Loucy (cell line): ENCODE data around the gene PEBP1.

Experiments used
- H2AFZ ChIP-seq: fragments of 200-600 bp; sonication (generic); 2 replicates; pipeline ENCODE4 v1.6.0; 2016; ENCODE audit warnings: antibody characterized with exemption, mild to moderate bottlenecking, low read length, moderate library complexity
- H3F3A ChIP-seq: fragments of 200-600 bp; 2 replicates; pipeline ENCODE4 v1.6.0; 2016; ENCODE audit warnings: antibody characterized with exemption, low read depth, mild to moderate bottlenecking
- H3K27me3 ChIP-seq: fragments of 200-600 bp; sonication (generic); 2 replicates; pipeline ENCODE4 v1.6.1; 2014; ENCODE audit warnings: low read length, mild to moderate bottlenecking; ENCODE audit not compliant: insufficient read depth, poor library complexity, severe bottlenecking
- H3K36me3 ChIP-seq: fragments of 200-600 bp; sonication (generic); 2 replicates; pipeline ENCODE4 v1.6.1; 2016; ENCODE audit warnings: low read length; ENCODE audit not compliant: insufficient read depth
- H3K4me1 ChIP-seq: fragments of 200-600 bp; sonication (generic); 2 replicates; pipeline ENCODE4 v1.5.1; 2014; ENCODE audit warnings: low read length, mild to moderate bottlenecking; ENCODE audit not compliant: insufficient read depth, poor library complexity, severe bottlenecking
- H3K4me2 ChIP-seq: fragments of 200-600 bp; sonication (generic); 2 replicates; pipeline ENCODE4 v1.6.0; 2014; ENCODE audit warnings: antibody characterized with exemption, low read length, low read depth, mild to moderate bottlenecking; ENCODE audit not compliant: poor library complexity, severe bottlenecking
- H3K4me3 ChIP-seq: fragments of 200-600 bp; sonication (generic); 2 replicates; pipeline ENCODE4 v1.5.1; 2014; ENCODE audit warnings: low read length, mild to moderate bottlenecking, mixed read lengths; ENCODE audit not compliant: poor library complexity, severe bottlenecking
- H3K79me2 ChIP-seq: fragments of 200-600 bp; sonication (generic); 2 replicates; pipeline ENCODE4 v1.6.1; 2014; ENCODE audit warnings: low read length; ENCODE audit not compliant: insufficient read depth
- H3K9ac ChIP-seq: fragments of 200-600 bp; sonication (generic); 2 replicates; pipeline ENCODE4 v1.6.0; 2014; ENCODE audit warnings: mild to moderate bottlenecking, low read depth, low read length, moderate library complexity; ENCODE audit not compliant: poor library complexity, severe bottlenecking
- H3K9me2 ChIP-seq: fragments of 200-600 bp; sonication (generic); replicated peaks from 2 replicates; pipeline ENCODE4 v1.6.1; 2016; ENCODE audit warnings: low read depth, low read length, mixed read lengths
- H3K9me3 ChIP-seq: fragments of 200-600 bp; sonication (generic); 2 replicates; pipeline ENCODE4 v1.6.1; 2014; ENCODE audit warnings: mild to moderate bottlenecking, antibody characterized with exemption, low read length, low read depth; ENCODE audit not compliant: insufficient read depth
- H4K20me1 ChIP-seq: fragments of 200-600 bp; sonication (generic); 2 replicates; pipeline ENCODE4 v1.6.0; 2014; ENCODE audit warnings: antibody characterized with exemption, low read length, mild to moderate bottlenecking; ENCODE audit not compliant: insufficient read depth, poor library complexity, severe bottlenecking
- EZH2phosphoT487 ChIP-seq: fragments of 200-600 bp; IDR thresholded peaks from 2 replicates; pipeline ENCODE4 v1.6.1; 2018; ENCODE audit warnings: antibody characterized with exemption, mild to moderate bottlenecking, moderate library complexity, borderline replicate concordance
- TF ChIP-seq, protein P1 (sequence below): fragments of 200-600 bp; sonication (generic); conservative IDR thresholded peaks from 2 replicates; pipeline ENCODE4 v1.5.1; 2014; ENCODE audit warnings: mild to moderate bottlenecking, antibody characterized with exemption, low read length

The PEBP1 gene

DNA sequence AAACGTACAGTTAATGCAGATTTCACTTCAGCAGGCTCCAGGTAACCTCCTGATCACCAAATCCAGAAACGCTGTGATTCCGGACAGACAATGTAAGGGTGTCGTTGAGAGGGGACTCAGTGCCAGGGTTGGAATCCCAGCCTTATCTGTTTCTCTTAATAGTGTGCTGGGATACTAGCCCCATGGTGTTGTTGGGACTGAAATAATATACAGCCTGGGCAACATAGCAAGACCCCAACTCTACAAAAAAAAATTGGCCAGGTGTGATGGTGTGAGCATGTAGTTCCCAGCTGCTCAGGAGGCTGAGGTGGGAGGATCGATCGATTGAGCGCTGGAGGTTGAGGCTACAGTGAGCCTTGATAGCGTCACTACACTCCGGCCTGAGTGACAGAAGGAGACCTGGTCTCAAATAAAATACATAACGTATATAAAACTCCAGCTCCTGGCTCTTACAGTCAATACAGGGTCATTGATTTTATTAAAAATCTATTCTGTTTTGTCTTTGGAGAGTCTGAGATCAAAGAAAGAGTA lies 1.3 kb downstream of the PEBP1 start:
- H3K4me2 ChIP-seq, result peak overlapping the region; percentile 93

DNA sequence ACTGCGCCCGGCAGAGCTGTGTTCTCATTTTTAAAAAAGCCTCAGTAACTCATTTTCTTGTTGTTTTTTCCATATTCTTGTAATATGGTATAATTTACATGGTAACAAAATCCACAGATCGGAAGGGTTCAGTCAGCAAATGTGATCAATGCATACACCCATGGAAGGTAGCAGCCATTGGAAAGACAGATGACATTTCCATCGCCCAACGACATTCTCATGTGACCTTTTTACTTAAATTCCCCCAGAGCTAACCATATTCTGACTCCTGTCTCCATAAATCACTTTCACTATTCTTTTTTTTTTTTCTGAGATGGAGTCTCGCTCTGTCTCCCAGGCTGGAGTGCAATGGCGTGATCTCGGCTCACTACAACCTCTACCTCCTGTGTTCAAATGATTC lies 4.9 kb downstream of the PEBP1 start:
- no peak for TF ChIP-seq EZH2phosphoT487
- TF ChIP-seq, protein P1, sequence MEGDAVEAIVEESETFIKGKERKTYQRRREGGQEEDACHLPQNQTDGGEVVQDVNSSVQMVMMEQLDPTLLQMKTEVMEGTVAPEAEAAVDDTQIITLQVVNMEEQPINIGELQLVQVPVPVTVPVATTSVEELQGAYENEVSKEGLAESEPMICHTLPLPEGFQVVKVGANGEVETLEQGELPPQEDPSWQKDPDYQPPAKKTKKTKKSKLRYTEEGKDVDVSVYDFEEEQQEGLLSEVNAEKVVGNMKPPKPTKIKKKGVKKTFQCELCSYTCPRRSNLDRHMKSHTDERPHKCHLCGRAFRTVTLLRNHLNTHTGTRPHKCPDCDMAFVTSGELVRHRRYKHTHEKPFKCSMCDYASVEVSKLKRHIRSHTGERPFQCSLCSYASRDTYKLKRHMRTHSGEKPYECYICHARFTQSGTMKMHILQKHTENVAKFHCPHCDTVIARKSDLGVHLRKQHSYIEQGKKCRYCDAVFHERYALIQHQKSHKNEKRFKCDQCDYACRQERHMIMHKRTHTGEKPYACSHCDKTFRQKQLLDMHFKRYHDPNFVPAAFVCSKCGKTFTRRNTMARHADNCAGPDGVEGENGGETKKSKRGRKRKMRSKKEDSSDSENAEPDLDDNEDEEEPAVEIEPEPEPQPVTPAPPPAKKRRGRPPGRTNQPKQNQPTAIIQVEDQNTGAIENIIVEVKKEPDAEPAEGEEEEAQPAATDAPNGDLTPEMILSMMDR, result no peak
- no peak overlapping the region for H3K4me3 ChIP-seq
- H3K27me3 ChIP-seq, result no peaks in the 10 kb centered on the region
- H3K36me3 ChIP-seq, result peaks cover 17% of the 10 kb centered on the region; the same call in 1 of the 2 replicates
- no peak overlapping the region for H2AFZ ChIP-seq
- no peak overlapping the region for H3K9ac ChIP-seq
- H3K9me3 ChIP-seq, result no peaks in the 10 kb centered on the region
- no peaks in the 10 kb centered on the region for H4K20me1 ChIP-seq
- no peaks in the 10 kb centered on the region for H3K9me2 ChIP-seq
- H3F3A ChIP-seq, result no peaks in the 10 kb centered on the region
- no peak overlapping the region for H3K4me2 ChIP-seq
- peaks cover 12% of the 10 kb centered on the region for H3K4me1 ChIP-seq
- H3K79me2 ChIP-seq, result peaks cover 15% of the 10 kb centered on the region

More for the DNA sequence above, 1.3 kb downstream of the PEBP1 start:
- H4K20me1 ChIP-seq, result no peaks in the 10 kb centered on the region
- no peaks in the 10 kb centered on the region for H3K27me3 ChIP-seq
- peaks cover 17% of the 10 kb centered on the region for H3K4me1 ChIP-seq
- no peaks in the 10 kb centered on the region for H3F3A ChIP-seq
- no peak overlapping the region for H2AFZ ChIP-seq
- no peaks in the 10 kb centered on the region for H3K9me2 ChIP-seq
- peaks cover 24% of the 10 kb centered on the region for H3K79me2 ChIP-seq
- no peak for TF ChIP-seq EZH2phosphoT487
- TF ChIP-seq, protein P1, result no peak
- peak overlapping the region; percentile 85 for H3K4me3 ChIP-seq
- H3K36me3 ChIP-seq, result peaks cover 13% of the 10 kb centered on the region; the same call in 1 of the 2 replicates
- H3K9me3 ChIP-seq, result no peaks in the 10 kb centered on the region
- H3K9ac ChIP-seq, result peak overlapping the region; percentile 91

DNA sequence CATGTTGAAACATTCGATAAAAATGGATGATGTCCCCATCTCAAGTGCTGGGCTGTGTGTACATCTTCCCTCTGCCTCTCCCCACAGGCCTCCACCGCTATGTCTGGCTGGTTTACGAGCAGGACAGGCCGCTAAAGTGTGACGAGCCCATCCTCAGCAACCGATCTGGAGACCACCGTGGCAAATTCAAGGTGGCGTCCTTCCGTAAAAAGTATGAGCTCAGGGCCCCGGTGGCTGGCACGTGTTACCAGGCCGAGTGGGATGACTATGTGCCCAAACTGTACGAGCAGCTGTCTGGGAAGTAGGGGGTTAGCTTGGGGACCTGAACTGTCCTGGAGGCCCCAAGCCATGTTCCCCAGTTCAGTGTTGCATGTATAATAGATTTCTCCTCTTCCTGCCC lies 8.6 kb downstream of the PEBP1 start:
- Histone ChIP-seq H3K27me3 (no peaks in the 10 kb centered on the region), H3K9ac (no peak overlapping the region), H4K20me1 (no peaks in the 10 kb centered on the region), H3K36me3 (peaks cover 23% of the 10 kb centered on the region; the same call in 1 of the 2 replicates), H3K4me1 (no peaks in the 10 kb centered on the region), H2AFZ (no peak overlapping the region), H3K4me2 (no peak overlapping the region), H3F3A (no peaks in the 10 kb centered on the region), H3K4me3 (no peak overlapping the region), H3K9me2 (no peaks in the 10 kb centered on the region), H3K9me3 (no peaks in the 10 kb centered on the region), H3K79me2 (no peaks in the 10 kb centered on the region)
- TF ChIP-seq, protein P1, result no peak
- no peak for TF ChIP-seq EZH2phosphoT487
